Activated CD4-positive, alpha-beta memory T cell treated with anti-CD3 and anti-CD28 coated beads for 36 hours (primary cell): ENCODE results near the gene NLRC5. TPM values are rescaled to one million over a fixed set of nuclear protein-coding genes. Genes with fewer than 3 reads are reported as not detected.
"Not testable (repeated sequence)": the region's sequence is repeated elsewhere in the genome, so short reads cannot be mapped to it uniquely, and the experiment has no call there.

Source experiments
- CTCF ChIA-PET: fragments of 350-600 bp; sonication (Branson Sonifier 250); formaldehyde crosslinking; loops from one replicate; lab custom pipeline; 2021; ENCODE audit warnings: antibody characterized with exemption, inconsistent platforms; lab: Charles Lee
- POLR2A ChIA-PET: fragments of 350-600 bp; sonication (Branson Sonifier 250); formaldehyde crosslinking; loops from one replicate; lab custom pipeline; 2021; ENCODE audit warnings: antibody characterized with exemption; lab: Charles Lee
- DNase-seq: peaks from one replicate; pipeline ENCODE4 v3.0.0-alpha.2; 2020
- H3K27ac Mint-ChIP-seq: one replicate; pipeline ENCODE4 v1.8.0; 2021; ENCODE audit warnings: mixed read lengths
- H3K27me3 Mint-ChIP-seq: one replicate; pipeline ENCODE4 v1.8.0; 2021; ENCODE audit warnings: mixed read lengths
- H3K36me3 Mint-ChIP-seq: one replicate; pipeline ENCODE4 v1.8.0; 2021; ENCODE audit warnings: mixed read lengths
- H3K4me1 Mint-ChIP-seq: one replicate; pipeline ENCODE4 v1.8.0; 2021; ENCODE audit warnings: low read depth, mixed read lengths
- H3K4me3 Mint-ChIP-seq: one replicate; pipeline ENCODE4 v1.8.0; 2021; ENCODE audit warnings: mild to moderate bottlenecking, mixed read lengths
- H3K9me3 Mint-ChIP-seq: one replicate; pipeline ENCODE4 v1.8.0; 2021; ENCODE audit warnings: mixed read lengths
- intact Hi-C: fragments of 100-400 bp; cut with micrococcal nuclease; formaldehyde crosslinking; loops from one replicate; pipeline ENCODE4 v1.15.1; 2023
- total RNA-seq, 2 experiments: library from RNA; stranded (reverse); gene quantifications; one replicate each; pipeline ENCODE4 v1.2.3, GENCODE V29; 2021

The NLRC5 gene
- total RNA-seq, 2 experiments from 2014 or later, result 151 to 167 TPM

GRCh38 chr16:57108432-57108831, 119.1 kb downstream of the NLRC5 start:
- Mint-ChIP-seq H3K36me3 (no peaks in the 10 kb centered on the region), H3K9me3 (no peaks in the 10 kb centered on the region), H3K27me3 (no peaks in the 10 kb centered on the region), H3K27ac (no peak overlapping the region), H3K4me1 (peaks cover 20% of the 10 kb centered on the region), H3K4me3 (no peak overlapping the region)
- CTCF ChIA-PET, result no interaction called here
- no peak for DNase-seq
- intact Hi-C loops, result no loop called here
- POLR2A ChIA-PET, result no interaction called here

GRCh38 chr16:57109259-57110105, 120.1 kb downstream of the NLRC5 start:
- H3K4me3 Mint-ChIP-seq, H3K27me3 Mint-ChIP-seq, intact Hi-C loops, H3K27ac Mint-ChIP-seq, POLR2A ChIA-PET, DNase-seq, H3K36me3 Mint-ChIP-seq, H3K9me3 Mint-ChIP-seq: not testable (repeated sequence)
- CTCF ChIA-PET, result interaction anchor here (0.8 kb wide), 1 partner anchor 145 kb away, joined by 3 read pairs; no protein-coding TSS in a partner anchor
- H3K4me1 Mint-ChIP-seq, result peaks cover 19% of the 10 kb centered on the region

GRCh38 chr16:57110937-57111336, 121.6 kb downstream of the NLRC5 start:
- intact Hi-C loops, result no loop called here
- Mint-ChIP-seq H3K4me3 (no peak overlapping the region), H3K27me3 (no peaks in the 10 kb centered on the region), H3K4me1 (peaks cover 12% of the 10 kb centered on the region), H3K36me3 (no peaks in the 10 kb centered on the region), H3K27ac (no peak overlapping the region), H3K9me3 (no peaks in the 10 kb centered on the region)
- CTCF ChIA-PET, result no interaction called here
- POLR2A ChIA-PET, result no interaction called here
- DNase-seq, result no peak

DNA sequence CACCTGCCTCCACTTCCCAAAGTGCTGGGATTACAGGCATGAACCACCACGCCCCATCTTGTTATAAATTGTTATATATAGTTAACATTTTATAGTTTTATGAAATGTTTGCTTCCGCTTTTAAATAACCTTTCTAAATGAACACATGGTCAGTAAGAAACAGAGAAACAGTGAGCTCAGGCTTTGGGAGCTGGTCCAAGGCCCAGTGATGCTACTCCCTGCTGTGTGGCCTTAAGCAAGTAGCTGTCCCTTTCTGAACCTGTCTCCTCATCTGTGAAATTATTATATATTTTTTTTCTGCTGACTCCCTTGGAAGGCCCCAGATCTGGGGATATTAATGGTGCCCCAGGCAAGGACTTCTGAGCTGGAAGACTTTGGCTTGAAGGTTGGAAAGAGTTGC, 122.1 kb downstream of the NLRC5 start:
- Mint-ChIP-seq H3K27ac (no peak overlapping the region), H3K4me1 (peaks cover 10% of the 10 kb centered on the region), H3K27me3 (no peaks in the 10 kb centered on the region), H3K9me3 (no peaks in the 10 kb centered on the region), H3K4me3 (no peak overlapping the region), H3K36me3 (no peaks in the 10 kb centered on the region)
- intact Hi-C loops, result no loop called here
- no peak for DNase-seq
- ChIA-PET POLR2A (no interaction called here), CTCF (no interaction called here)

DNA sequence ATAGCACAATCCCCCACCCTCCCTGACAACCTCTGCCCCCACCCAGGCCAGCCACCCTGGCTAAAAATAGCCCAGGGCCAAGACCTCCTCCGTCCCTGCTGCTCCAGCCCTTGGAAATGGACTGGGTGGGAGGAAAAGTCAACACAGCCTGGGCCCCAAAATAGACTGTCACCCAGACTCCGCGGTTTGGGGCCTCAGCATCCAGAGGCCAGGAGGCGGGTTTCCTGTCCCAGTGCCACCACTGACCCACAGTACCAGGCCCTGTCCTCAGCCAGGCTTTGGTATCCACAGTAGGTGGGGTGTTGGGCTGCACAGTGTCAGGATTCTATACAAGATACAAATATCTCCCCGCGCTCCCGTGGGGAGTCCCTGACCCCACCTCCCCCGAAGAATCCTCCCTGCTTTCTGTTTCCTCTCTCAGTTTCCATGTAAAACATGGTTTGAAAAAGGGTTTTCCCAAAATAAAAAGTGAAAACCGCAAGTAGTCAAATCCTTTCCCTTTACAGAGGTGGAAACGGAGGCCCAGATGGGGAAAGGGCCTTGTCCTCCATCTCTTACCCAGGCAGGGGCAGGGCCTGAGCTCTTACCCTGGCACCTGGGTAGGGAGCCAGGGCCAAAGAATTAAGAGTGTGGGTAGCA, 123.2 kb downstream of the NLRC5 start:
- no peaks in the 10 kb centered on the region for H3K9me3 Mint-ChIP-seq
- no peak overlapping the region for H3K27ac Mint-ChIP-seq
- H3K36me3 Mint-ChIP-seq, result no peaks in the 10 kb centered on the region
- H3K4me1 Mint-ChIP-seq, result peaks cover 5% of the 10 kb centered on the region
- CTCF ChIA-PET, result interaction anchor here (1.1 kb wide), 1 partner anchor 28 kb away, joined by 4 read pairs; no protein-coding TSS in a partner anchor
- intact Hi-C loops, result no loop called here
- POLR2A ChIA-PET, result interaction anchor here (1.2 kb wide), 1 partner anchor 19 kb away, joined by 3 read pairs; no protein-coding TSS in a partner anchor
- no peak for DNase-seq
- no peak overlapping the region for H3K4me3 Mint-ChIP-seq
- no peaks in the 10 kb centered on the region for H3K27me3 Mint-ChIP-seq

DNA sequence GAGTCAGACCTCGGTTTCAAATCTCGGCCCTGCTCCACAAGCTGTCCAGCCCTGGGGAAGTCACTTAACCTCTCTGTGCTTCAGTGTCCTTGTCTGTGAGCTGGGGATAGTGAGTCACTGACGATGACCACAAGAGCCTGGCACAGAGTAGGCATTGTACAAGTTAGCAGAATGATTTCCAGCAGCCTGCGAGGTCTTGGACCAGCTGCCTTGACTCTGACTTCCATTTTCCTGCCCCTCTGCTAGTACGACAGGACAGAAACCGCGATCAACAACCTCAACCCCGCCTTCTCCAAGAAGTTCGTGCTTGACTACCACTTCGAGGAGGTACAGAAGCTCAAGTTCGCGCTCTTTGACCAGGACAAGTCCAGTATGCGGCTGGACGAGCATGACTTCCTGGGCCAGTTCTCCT, 123.7 kb downstream of the NLRC5 start:
- no peak overlapping the region for H3K4me3 Mint-ChIP-seq
- peaks cover 5% of the 10 kb centered on the region for H3K4me1 Mint-ChIP-seq

DNA sequence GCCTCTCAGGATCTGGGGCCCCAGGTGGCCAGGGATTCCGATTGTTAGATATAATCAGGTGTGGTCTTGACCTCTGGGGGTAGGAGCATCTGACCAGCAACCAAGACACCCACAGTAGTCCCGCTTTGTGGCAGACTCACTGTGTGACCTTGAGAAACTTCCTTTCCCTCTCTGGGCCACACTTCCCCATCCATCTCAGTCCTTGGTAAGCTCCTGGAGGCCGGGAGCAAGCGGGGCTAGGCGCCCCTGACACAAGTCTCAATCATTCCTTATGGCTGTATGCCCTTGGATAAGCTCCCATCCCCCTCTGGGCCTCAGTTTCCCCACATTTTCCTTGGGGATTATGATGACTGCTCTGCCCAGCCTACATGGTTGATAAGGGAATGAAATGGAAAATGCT, 124.3 kb downstream of the NLRC5 start:
- CTCF ChIA-PET, result interaction anchor here (0.8 to 1.1 kb wide), 2 partner anchors 20 to 29 kb away, joined by 4 read pairs; no protein-coding TSS in a partner anchor
- intact Hi-C loops, result no loop called here
- no peak for DNase-seq
- H3K4me1 Mint-ChIP-seq, result peaks cover 5% of the 10 kb centered on the region
- no peak overlapping the region for H3K4me3 Mint-ChIP-seq
- no peaks in the 10 kb centered on the region for H3K36me3 Mint-ChIP-seq
- H3K27ac Mint-ChIP-seq, result no peak overlapping the region
- POLR2A ChIA-PET, result interaction anchor here (1.2 kb wide), 1 partner anchor 20 kb away, joined by 3 read pairs; no protein-coding TSS in a partner anchor
- H3K27me3 Mint-ChIP-seq, result no peaks in the 10 kb centered on the region
- no peaks in the 10 kb centered on the region for H3K9me3 Mint-ChIP-seq

More for the DNA sequence above, 123.7 kb downstream of the NLRC5 start:
- CTCF ChIA-PET, result interaction anchor here (0.8 to 1.1 kb wide), 2 partner anchors 20 to 28 kb away, joined by 4 read pairs; no protein-coding TSS in a partner anchor
- POLR2A ChIA-PET, result interaction anchor here (1.2 kb wide), 1 partner anchor 20 kb away, joined by 3 read pairs; no protein-coding TSS in a partner anchor
- DNase-seq, result no peak
- intact Hi-C loops, result no loop called here
- Mint-ChIP-seq H3K9me3 (no peaks in the 10 kb centered on the region), H3K27me3 (no peaks in the 10 kb centered on the region), H3K36me3 (no peaks in the 10 kb centered on the region), H3K27ac (no peak overlapping the region)

- intact Hi-C loops, result no loop called here
- no peaks in the 10 kb centered on the region for H3K9me3 Mint-ChIP-seq
Observed at GRCh38 chr16:57115168-57115513, 125.8 kb downstream of the NLRC5 start.

GRCh38 chr16:57115514-57116182, 126.3 kb downstream of the NLRC5 start:
- Mint-ChIP-seq H3K4me1 (peaks cover 5% of the 10 kb centered on the region), H3K9me3 (no peaks in the 10 kb centered on the region), H3K27ac (no peak overlapping the region), H3K36me3 (no peaks in the 10 kb centered on the region), H3K27me3 (no peaks in the 10 kb centered on the region), H3K4me3 (no peak overlapping the region)
- intact Hi-C loops, result no loop called here
- DNase-seq, result no peak
- POLR2A ChIA-PET, result no interaction called here
- CTCF ChIA-PET, result no interaction called here

More at GRCh38 chr16:57115168-57115513, 125.8 kb downstream of the NLRC5 start:
- peaks cover 5% of the 10 kb centered on the region for H3K4me1 Mint-ChIP-seq
- no peak for DNase-seq
- ChIA-PET CTCF (no interaction called here), POLR2A (no interaction called here)
- no peak overlapping the region for H3K27ac Mint-ChIP-seq
- no peak overlapping the region for H3K4me3 Mint-ChIP-seq
- no peaks in the 10 kb centered on the region for H3K27me3 Mint-ChIP-seq
- no peaks in the 10 kb centered on the region for H3K36me3 Mint-ChIP-seq

DNA sequence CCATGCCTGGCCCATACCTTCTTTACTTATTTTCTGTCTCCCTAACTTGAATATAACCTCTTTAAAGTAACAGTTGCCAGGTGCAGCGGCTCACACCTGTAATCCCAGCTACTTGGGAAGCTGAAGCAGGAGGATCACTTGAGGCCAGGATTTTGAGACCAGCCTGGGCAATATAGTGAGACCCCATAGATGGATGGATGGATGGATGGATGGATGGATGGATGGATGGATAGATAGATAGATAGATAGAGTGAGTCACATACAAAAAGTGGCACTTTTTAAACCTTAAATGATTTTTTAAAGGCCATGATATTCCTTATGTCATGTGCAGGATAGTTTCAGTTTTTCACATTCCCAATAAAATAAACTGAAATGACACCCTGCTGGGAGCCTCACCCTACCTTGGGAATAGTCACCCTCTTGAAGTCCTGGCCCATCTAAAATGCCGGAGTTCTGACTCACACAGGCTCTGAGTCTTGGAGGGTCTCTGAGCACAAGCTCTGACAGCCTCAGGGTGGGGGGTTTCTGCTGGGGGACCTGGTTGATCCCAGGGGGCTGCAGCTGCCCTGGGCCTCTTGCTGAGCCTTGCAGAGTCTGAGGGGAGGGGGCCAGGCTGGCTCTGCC, 129.2 kb downstream of the NLRC5 start:
- intact Hi-C loops, result no loop called here
- Mint-ChIP-seq H3K27me3 (no peaks in the 10 kb centered on the region), H3K9me3 (no peaks in the 10 kb centered on the region), H3K27ac (no peak overlapping the region), H3K4me1 (peaks cover 6% of the 10 kb centered on the region), H3K36me3 (no peaks in the 10 kb centered on the region), H3K4me3 (no peak overlapping the region)
- ChIA-PET CTCF (no interaction called here), POLR2A (no interaction called here)
- DNase-seq, result no peak

GRCh38 chr16:57123216-57123973, 134.0 kb downstream of the NLRC5 start:
- ChIA-PET POLR2A (no interaction called here), CTCF (interaction anchor here (1.0 to 1.7 kb wide), 2 partner anchors 30 to 39 kb away, joined by 3 read pairs; no protein-coding TSS in a partner anchor)
- DNase-seq, result no peak
- intact Hi-C loops, result no loop called here
- H3K36me3 Mint-ChIP-seq, result no peaks in the 10 kb centered on the region
- H3K27ac Mint-ChIP-seq, result peak overlapping the region; percentile 44
- H3K27me3 Mint-ChIP-seq, result no peaks in the 10 kb centered on the region
- H3K9me3 Mint-ChIP-seq, result no peaks in the 10 kb centered on the region
- peaks cover 39% of the 10 kb centered on the region for H3K4me1 Mint-ChIP-seq
- no peak overlapping the region for H3K4me3 Mint-ChIP-seq
